ENCODE measurements around the gene SMYD5.

The SMYD5 gene

DNA sequence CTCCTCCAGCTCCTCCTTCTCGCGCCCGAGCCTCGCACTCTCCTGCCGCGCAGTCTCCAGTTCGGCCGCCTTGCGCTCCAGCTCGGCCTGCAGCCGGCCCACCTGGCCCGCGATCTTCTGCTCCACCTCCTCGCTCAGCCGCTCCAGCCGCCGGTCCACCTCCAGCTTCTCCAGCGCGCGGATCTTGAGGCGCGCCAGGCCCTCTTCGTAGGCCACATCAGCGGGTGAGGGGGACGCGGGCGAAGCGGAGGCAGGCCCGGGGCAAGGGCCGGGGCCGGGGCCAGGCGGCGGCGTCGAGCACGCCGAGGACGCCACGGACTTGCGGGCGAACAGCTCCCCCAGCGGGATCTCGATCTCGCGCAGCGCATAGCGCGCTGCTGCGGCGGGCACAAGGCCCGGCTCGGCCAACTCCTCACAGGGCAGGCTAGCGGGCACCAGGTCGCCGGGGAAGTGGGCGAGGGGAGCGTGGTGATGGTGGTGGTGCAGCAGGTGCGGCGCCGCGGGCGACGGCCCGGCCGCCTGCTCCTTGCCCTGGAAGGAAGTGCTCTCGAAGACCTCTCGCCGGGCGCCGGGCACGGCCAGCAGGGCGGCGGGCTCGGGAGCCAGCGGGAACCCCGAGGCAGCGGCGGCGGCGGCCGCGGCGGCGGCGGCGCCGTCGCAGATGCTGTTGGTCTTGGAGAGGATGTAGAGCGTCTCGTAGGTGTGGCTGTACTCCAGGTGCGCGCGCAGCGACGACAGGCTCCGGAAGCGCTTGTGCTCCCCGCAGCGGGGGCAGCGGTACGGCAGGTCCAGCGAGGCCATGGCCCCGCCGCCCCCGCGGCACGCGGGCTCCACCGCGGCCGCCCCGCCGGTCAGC, 55.0 kb downstream of the SMYD5 start:
- DNase-seq (ENCODE audit: low read depth, low spot score): no peak
- TF ChIP-seq FOXP2 (optimal IDR thresholded peaks at IDR 0.05; ENCODE audit: control extremely low read depth, extremely low read length, insufficient read depth) (no peak), POLR2AphosphoS5 (IDR thresholded peaks at IDR 0.05; ENCODE audit: borderline replicate concordance, low read depth, low read length) (no peak), EZH2 (IDR thresholded peaks at IDR 0.05) (no peak)
- no peak overlapping the region for H3K9ac ChIP-seq (ENCODE audit: insufficient read length)
- no peaks in the 10 kb centered on the region for H3K36me3 ChIP-seq (ENCODE audit: insufficient read depth, low read length)
- H3K27ac ChIP-seq: no peak overlapping the region
- no peaks in the 10 kb centered on the region for H3K9me3 ChIP-seq (ENCODE audit: low read depth, low read length)
- no peak overlapping the region for H3K4me3 ChIP-seq

DNA sequence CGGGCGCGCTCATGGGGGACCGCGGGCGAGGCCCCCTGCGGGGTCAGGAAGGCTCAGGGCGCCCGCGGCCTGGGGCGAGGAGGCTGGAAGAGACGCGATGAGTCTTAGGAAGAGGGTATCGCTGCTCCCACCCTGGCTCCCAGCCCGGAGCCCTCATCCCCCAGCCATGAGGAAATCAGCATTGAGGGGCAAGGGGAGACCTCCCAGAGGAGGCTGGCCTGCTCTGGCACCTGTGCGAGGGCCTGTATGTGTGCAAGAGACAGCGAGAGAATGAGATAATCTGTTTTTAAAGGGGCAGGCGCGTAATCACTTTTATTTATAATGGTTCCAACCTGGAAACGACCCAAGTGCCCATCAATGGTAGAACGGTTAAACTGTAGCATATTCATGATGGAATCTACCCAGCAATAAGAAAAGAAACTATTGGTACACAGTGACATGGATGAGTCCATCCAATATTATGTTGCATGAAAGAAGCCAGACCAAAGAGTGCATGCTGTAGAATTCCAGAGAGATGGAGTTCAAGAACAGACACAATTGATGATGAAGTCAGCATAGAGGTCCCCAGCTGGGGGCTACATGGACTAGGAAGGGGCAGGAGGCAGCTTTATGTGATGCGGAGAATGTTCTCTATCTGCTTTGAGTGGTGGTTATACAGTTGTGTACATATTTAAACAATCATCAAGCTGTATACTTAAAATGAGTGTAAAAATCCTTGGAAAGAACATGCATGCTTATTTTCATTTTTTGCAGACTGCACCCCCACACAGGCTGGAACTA, 55.8 kb downstream of the SMYD5 start:
- no peak for DNase-seq (ENCODE audit: low read depth, low spot score)

DNA sequence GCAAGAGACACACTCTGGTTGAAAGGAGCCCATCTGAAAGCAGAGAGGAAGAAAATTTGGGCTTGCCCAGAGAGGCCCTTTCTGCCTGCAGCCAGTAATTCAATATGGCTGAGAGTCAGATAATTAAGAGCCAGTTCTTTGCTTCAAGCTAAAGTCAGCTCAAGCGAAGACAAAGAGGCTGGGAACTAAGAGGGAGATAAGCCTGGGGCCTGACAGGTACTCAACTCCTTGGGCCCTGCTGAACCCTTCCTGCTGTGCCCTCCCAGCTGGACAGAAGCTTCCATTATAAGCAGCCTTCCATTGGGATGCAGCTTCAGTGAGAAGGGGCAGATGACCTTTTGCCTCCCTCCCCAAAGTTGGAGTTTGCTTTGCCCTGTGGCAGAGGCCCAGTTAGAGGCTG, 58.2 kb downstream of the SMYD5 start:
- DNase-seq (ENCODE audit: low read depth, low spot score): no peak
- no peaks in the 10 kb centered on the region for H3K36me3 ChIP-seq (ENCODE audit: insufficient read depth, low read length)
- TF ChIP-seq POLR2AphosphoS5 (IDR thresholded peaks at IDR 0.05; ENCODE audit: borderline replicate concordance, low read depth, low read length) (no peak), EZH2 (IDR thresholded peaks at IDR 0.05) (no peak), FOXP2 (optimal IDR thresholded peaks at IDR 0.05; ENCODE audit: control extremely low read depth, extremely low read length, insufficient read depth) (no peak)
- no peak overlapping the region for H3K27ac ChIP-seq
- H3K4me3 ChIP-seq: no peak overlapping the region
- no peak overlapping the region for H3K9ac ChIP-seq (ENCODE audit: insufficient read length)
- no peaks in the 10 kb centered on the region for H3K9me3 ChIP-seq (ENCODE audit: low read depth, low read length)

More for the DNA sequence above, 55.8 kb downstream of the SMYD5 start:
- Histone ChIP-seq H3K27ac (no peak overlapping the region), H3K9me3 (ENCODE audit: low read depth, low read length) (no peaks in the 10 kb centered on the region), H3K36me3 (ENCODE audit: insufficient read depth, low read length) (no peaks in the 10 kb centered on the region), H3K9ac (ENCODE audit: insufficient read length) (no peak overlapping the region), H3K4me3 (no peak overlapping the region)
- no peak for TF ChIP-seq FOXP2 (optimal IDR thresholded peaks at IDR 0.05; ENCODE audit: control extremely low read depth, extremely low read length, insufficient read depth)
- no peak for TF ChIP-seq POLR2AphosphoS5 (IDR thresholded peaks at IDR 0.05; ENCODE audit: borderline replicate concordance, low read depth, low read length)
- TF ChIP-seq EZH2 (IDR thresholded peaks at IDR 0.05): no peak

Data from SK-N-MC (cell line).